HG03060 (cell line): Measurements from ENCODE around the gene LUC7L.

Source experiments
- ATAC-seq: cut with Tn5 transposase; IDR thresholded peaks from one replicate; pipeline ENCODE4 v1.9.1; 2021; ENCODE audit warnings: low read depth, moderate number of reproducible peaks; ENCODE audit not compliant: unreplicated experiment

LUC7L gene

DNA sequence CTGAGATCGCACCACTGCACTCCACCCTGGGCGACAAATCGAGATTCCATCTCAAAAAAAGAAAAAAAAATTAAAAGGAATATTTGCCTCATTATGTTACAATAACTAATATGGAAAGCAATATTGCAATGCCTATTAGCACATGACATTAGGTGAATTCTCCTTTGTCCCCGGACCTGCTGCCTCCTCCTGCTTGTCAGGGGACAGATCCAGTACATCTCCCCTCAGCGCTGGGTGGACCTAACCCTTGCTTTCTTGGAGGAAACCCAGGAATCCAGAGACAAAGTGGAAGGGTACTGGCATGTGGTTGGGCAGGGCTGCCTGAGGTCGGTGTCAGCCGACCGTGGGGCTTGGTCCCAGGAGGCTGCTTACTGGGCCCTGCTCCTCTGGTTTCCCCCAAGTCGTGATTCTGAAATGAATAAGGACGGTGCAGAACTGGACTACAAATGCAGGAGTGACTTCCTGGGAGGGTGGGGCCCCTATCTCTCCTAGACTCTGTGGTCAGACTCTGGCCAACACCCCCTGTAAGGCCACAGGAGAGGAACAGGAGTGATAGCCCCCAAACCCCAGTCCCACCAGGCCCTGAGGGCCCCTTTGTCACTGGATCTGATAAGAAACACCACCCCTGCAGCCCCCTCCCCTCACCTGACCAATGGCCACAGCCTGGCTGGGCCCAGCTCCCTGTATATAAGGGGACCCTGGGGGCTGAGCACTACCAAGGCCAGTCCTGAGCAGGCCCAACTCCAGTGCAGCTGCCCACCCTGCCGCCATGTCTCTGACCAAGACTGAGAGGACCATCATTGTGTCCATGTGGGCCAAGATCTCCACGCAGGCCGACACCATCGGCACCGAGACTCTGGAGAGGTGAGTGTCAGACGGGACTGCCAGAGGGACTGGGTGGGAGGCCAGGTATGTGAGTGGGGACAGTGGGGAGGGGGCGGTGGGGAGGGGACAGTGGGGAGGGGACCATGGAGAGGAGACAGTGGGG is 76.8 kb downstream of the LUC7L start, which contains the start of gene HBZ:
TSS of gene HBZ (plus strand) at position 504 of the 988 bp plus-strand sequence. CDS start at position 770, 266 bp downstream.
- no peak for ATAC-seq

DNA sequence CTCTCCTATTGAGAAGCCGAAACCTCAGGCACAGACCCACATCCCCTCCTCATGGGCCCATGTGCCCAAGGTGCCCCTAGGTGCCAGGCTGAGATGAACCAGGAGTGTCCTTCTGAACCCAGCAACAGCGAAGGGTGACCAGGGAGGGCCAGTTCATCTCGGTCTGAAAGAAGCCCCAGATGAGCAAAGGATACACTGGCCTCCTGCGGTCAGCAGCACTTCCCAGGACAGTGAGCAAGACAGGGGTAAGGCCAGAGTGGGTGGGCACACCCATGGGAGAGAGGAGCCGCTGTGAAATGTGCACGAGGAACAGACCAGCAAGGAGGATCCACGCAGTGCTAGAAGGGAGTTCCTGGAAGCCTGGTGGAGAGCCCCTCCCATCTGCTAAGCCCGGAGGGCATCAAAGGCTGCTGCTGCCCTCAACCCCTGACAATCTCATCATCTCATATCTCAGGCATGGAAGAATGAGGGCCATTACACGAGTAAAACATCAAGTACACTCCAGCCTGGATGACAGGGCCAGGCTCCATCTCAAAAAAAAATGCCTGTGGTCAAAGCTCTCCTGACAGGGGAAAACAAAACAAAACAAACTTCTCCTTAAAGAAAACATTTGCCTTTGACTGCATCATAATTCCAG is 80.1 kb downstream of the LUC7L start:
- ATAC-seq: no peak

DNA sequence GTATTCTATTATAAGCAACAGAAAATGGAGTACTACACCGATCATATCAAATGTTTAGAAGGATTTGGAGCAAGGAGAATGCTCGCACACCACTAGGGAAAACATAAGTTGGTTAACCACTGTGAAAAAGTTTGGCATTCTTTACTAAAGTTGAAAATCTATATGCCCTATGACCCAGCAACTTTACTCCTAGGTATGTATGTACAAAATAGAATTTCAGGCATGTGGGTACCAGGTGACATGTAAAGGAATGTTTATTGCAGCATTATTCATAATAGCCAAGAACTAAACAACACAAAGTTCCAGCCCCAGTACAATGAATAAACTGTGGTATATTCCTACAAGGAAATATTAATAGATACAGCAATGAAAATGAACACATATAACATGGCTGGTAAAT is 82.6 kb downstream of the LUC7L start:
- ATAC-seq: no peak

DNA sequence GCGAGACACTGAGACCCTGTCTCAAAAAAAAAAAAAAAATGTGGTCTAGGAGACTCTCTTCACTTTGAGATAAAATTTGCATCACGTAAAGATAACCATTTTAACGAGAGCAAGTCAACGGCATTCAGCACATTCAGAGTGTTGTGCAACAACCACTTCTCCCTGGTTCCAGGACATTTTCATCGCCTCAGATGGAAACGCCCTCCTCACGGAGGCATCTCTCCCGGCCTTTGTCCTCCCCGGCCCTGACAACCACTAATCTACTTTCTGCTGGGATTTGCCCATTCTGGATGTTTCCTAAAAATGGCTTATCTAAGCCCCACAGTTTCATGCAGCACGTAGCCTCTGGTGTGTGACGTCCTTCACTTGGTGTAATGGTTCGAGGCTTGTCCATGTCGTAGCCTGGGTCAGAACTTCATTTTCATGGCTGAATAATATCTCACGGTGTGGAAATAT is 84.4 kb downstream of the LUC7L start:
- ATAC-seq: no peak

DNA sequence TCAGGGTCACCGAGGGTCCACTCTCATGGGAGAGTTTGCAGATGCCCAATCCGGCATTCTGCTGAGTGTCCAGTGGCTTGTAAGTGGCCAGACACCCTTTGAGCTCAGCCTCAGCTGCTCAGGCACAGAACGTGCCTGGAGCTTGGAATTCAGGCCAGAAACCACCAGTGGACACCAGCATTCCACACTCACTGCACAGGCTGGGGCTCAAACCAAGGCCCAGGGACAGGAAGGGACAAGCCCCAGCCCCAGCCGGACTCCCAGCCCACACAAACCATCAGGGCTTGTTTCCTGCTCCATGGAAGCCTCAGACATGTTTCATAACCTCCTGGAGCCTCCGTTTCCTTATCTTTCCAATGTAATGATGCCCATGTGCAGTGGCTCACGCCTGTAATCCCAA is 85.8 kb downstream of the LUC7L start:
- no peak for ATAC-seq

DNA sequence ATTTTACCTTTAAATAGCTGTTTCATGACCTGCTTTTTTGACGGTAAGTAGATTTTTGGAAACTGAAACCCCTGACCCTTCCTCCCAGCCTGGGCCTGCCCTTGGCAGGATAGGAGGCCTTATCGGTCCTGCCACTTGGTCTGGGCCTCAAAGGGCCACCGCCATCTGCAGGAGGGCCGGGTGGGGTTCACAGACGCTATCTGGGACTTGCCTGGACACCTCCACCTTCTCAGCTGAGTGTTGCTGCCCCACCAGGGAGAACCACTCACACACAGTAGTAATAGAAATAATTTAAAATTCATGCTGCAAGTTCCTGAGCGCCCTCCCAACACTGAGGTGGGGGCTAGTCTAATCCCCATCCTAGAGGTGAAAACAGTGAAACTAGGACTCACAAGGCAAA is 86.2 kb downstream of the LUC7L start:
- ATAC-seq: no peak

DNA sequence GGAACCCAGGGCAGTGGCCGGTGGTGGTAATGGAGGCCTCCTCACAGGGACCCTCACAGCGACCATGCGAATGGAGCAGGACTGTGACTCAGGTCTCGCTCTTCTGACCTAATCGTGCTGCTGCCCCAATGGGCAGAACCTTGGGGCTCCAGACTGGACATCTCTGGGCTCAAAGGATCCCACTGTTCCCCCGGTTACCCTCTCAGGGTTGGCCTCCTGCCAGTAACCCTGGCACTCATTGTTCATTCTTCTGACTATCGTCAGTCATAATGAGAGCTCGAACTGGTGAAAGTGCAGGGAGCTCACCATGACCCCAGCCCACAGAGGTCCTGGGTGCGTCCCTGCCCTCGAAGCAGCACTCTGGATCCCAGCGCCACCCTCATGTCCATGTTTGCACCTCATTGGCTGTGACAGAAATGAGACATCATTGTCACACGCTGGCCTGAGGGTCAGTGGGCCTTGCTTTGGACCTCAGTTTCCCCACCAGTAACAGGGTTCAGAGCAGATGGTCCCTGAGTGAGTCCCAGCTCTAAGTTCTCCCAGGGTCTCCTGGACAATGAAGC is 86.8 kb downstream of the LUC7L start:
- ATAC-seq: no peak

DNA sequence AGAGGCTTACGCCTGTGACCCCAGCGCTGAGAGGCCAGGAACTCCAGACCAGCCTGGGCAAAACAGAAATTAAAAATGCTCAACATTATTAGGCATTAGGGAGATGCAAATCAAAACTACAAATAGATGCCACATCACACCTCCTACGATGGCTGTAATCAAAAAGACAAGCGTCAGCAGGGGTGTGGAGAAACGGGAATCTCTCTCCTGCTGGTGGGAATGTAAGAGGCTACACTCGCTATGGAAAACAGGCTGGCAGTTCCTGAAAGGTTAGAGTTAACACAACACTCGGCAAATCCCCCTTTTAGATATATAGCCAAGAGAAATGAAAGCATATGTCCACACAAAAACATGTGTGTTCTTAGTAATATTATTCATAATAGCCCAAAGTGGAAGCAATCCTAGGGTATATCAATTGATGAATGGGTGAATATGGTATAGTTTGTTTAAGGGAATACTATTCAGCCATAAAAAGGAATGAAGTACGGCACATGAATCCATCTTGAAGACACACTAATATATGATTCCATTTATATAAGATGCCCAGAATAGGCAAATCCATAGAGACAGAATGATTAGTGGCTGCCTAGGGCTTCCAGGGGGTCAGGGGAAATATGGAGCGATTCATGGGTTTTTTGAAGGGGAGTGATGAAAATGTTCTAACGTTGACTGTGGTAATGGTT is 88.9 kb downstream of the LUC7L start:
- ATAC-seq: no peak
